ENCODE results near the gene NT5C3A. TPM values are rescaled to one million over a fixed set of nuclear protein-coding genes. Genes with fewer than 3 reads are reported as not detected.

The NT5C3A gene

Small RNAs within 50 kb of the gene (small RNA-seq; reads per million reads assigned to genes)
- not detected for gene RN7SL505P (ENCODE audit: insufficient read depth)
- gene RNU6-388P (ENCODE audit: insufficient read depth), result not detected
- gene RPS29P14 (ENCODE audit: insufficient read depth), result not detected
